Calu3 (cell line): ENCODE data around the gene C1D. TPM values are rescaled to one million over a fixed set of nuclear protein-coding genes. Genes with fewer than 3 reads are reported as not detected.

ENCODE experiments used
- BruUV-seq: library from RNA; stranded (reverse); fragments of 400-500 nt; replicated peaks from 2 replicates; lab custom pipeline; 2021; lab: Mats Ljungman, UMichigan
- CTCF ChIA-PET: fragments of 300-600 bp; sonication (Branson Sonifier 250); formaldehyde crosslinking; loops from one replicate; lab custom pipeline; 2022; ENCODE audit warnings: antibody characterized with exemption; lab: Charles Lee
- DNase-seq: peaks from one replicate; pipeline ENCODE4 v3.0.0; 2022
- H3K27ac Mint-ChIP-seq: one replicate; pipeline ENCODE4 v1.8.0; 2022; ENCODE audit warnings: mixed read lengths; ENCODE audit not compliant: unreplicated experiment
- H3K27me3 Mint-ChIP-seq: one replicate; pipeline ENCODE4 v1.8.0; 2022; ENCODE audit warnings: mixed read lengths; ENCODE audit not compliant: unreplicated experiment
- H3K36me3 Mint-ChIP-seq: one replicate; pipeline ENCODE4 v1.8.0; 2022; ENCODE audit warnings: mild to moderate bottlenecking, moderate library complexity, mixed read lengths; ENCODE audit not compliant: insufficient read depth, unreplicated experiment
- H3K4me1 Mint-ChIP-seq: one replicate; pipeline ENCODE4 v1.8.0; 2022; ENCODE audit warnings: mild to moderate bottlenecking, low read depth, mixed read lengths; ENCODE audit not compliant: unreplicated experiment
- H3K4me3 Mint-ChIP-seq: one replicate; pipeline ENCODE4 v1.8.0; 2022; ENCODE audit warnings: mild to moderate bottlenecking, low read depth, moderate library complexity, mixed read lengths; ENCODE audit not compliant: unreplicated experiment
- H3K9me3 Mint-ChIP-seq: one replicate; pipeline ENCODE4 v1.8.0; 2022; ENCODE audit warnings: low read depth, mixed read lengths; ENCODE audit not compliant: unreplicated experiment
- CTCF ChIP-seq: fragments of 200-600 bp; IDR thresholded peaks from one replicate; pipeline ENCODE4 v1.8.0; 2022; ENCODE audit warnings: antibody characterized with exemption; ENCODE audit not compliant: unreplicated experiment
- intact Hi-C: fragments of 100-400 bp; cut with micrococcal nuclease; formaldehyde crosslinking; loops from one replicate; pipeline ENCODE4 v1.10.0; 2022; ENCODE audit not compliant: unreplicated experiment
- total RNA-seq: library from RNA; stranded (reverse); gene quantifications from 2 replicates; pipeline ENCODE4 v1.2.3, GENCODE V29; 2022

The C1D gene
- total RNA-seq, 1 experiment from 2014 or later: 21.0 TPM

- no TSS peak for BruUV-seq
- H3K27ac Mint-ChIP-seq: no peak overlapping the region
- CTCF ChIA-PET: no interaction called here
- peaks cover 29% of the 10 kb centered on the region for H3K27me3 Mint-ChIP-seq
- no peaks in the 10 kb centered on the region for H3K4me1 Mint-ChIP-seq
- H3K4me3 Mint-ChIP-seq: no peak overlapping the region
- no peaks in the 10 kb centered on the region for H3K9me3 Mint-ChIP-seq
- no peak for TF ChIP-seq CTCF
- DNase-seq: no peak
- intact Hi-C loops: no loop called here
- no peaks in the 10 kb centered on the region for H3K36me3 Mint-ChIP-seq
These were observed 36.5 kb upstream of the C1D start for GRCh38 chr2:68099260-68099659.

- TF ChIP-seq CTCF: no peak
- no TSS peak for BruUV-seq
- H3K27ac Mint-ChIP-seq: no peak overlapping the region
- no peaks in the 10 kb centered on the region for H3K9me3 Mint-ChIP-seq
- no peaks in the 10 kb centered on the region for H3K36me3 Mint-ChIP-seq
- no peak overlapping the region for H3K4me3 Mint-ChIP-seq
- no peak for DNase-seq
- CTCF ChIA-PET: no interaction called here
- intact Hi-C loops: no loop called here
- no peaks in the 10 kb centered on the region for H3K4me1 Mint-ChIP-seq
- peaks cover 32% of the 10 kb centered on the region for H3K27me3 Mint-ChIP-seq
These were observed 35.5 kb upstream of the C1D start for GRCh38 chr2:68098291-68098797.

GRCh38 chr2:68094111-68094510 lies 31.3 kb upstream of the C1D start:
- Mint-ChIP-seq H3K9me3 (no peaks in the 10 kb centered on the region), H3K36me3 (no peaks in the 10 kb centered on the region), H3K4me1 (no peaks in the 10 kb centered on the region), H3K27me3 (peaks cover 32% of the 10 kb centered on the region), H3K4me3 (no peak overlapping the region), H3K27ac (no peak overlapping the region)
- intact Hi-C loops: no loop called here
- TF ChIP-seq CTCF: no peak
- no TSS peak for BruUV-seq
- CTCF ChIA-PET: no interaction called here
- no peak for DNase-seq

GRCh38 chr2:68093634-68094033 lies 30.8 kb upstream of the C1D start:
- H3K27ac Mint-ChIP-seq: no peak overlapping the region
- CTCF ChIA-PET: no interaction called here
- TF ChIP-seq CTCF: no peak
- no TSS peak for BruUV-seq
- intact Hi-C loops: no loop called here
- no peaks in the 10 kb centered on the region for H3K36me3 Mint-ChIP-seq
- no peak for DNase-seq
- no peaks in the 10 kb centered on the region for H3K4me1 Mint-ChIP-seq
- H3K27me3 Mint-ChIP-seq: peaks cover 32% of the 10 kb centered on the region
- no peaks in the 10 kb centered on the region for H3K9me3 Mint-ChIP-seq
- no peak overlapping the region for H3K4me3 Mint-ChIP-seq
